Measurements from ENCODE around the gene WFDC2.
"Not testable (repeated sequence)": the region's sequence is repeated elsewhere in the genome, so short reads cannot be mapped to it uniquely, and the experiment has no call there.

Gene WFDC2

GRCh38 chr20:45452238-45452637 lies 17.3 kb upstream of the WFDC2 start:
- DNase-seq (ENCODE audit: low read depth in 2 of 2): no peak

GRCh38 chr20:45452772-45453691 lies 16.5 kb upstream of the WFDC2 start:
- DNase-seq (ENCODE audit: low read depth in 2 of 2): no peak

GRCh38 chr20:45456632-45457031 lies 12.9 kb upstream of the WFDC2 start:
- DNase-seq (ENCODE audit: low read depth in 2 of 2): no peak

GRCh38 chr20:45459606-45460005 lies 9.9 kb upstream of the WFDC2 start:
- no peak for DNase-seq (ENCODE audit: low read depth in 2 of 2)

GRCh38 chr20:45461225-45461624 lies 8.3 kb upstream of the WFDC2 start:
- no peak for DNase-seq (ENCODE audit: low read depth in 2 of 2)

GRCh38 chr20:45462711-45463509 lies 6.6 kb upstream of the WFDC2 start:
- no peak for DNase-seq (ENCODE audit: low read depth in 2 of 2)

- DNase-seq (ENCODE audit: low read depth in 2 of 2): no peak
Observed at GRCh38 chr20:45463709-45464108, 5.8 kb upstream of the WFDC2 start.

- no peak for DNase-seq (ENCODE audit: low read depth in 2 of 2)
Observed at GRCh38 chr20:45465491-45466266, 3.9 kb upstream of the WFDC2 start.

GRCh38 chr20:45467172-45467571 lies 2.4 kb upstream of the WFDC2 start:
- no peak for DNase-seq (ENCODE audit: low read depth in 2 of 2)

GRCh38 chr20:45467861-45468260 lies 1.7 kb upstream of the WFDC2 start:
- no peak for DNase-seq (ENCODE audit: low read depth in 2 of 2)

GRCh38 chr20:45470262-45470931 lies 844 bp downstream of the WFDC2 start:
- no peak for DNase-seq (ENCODE audit: low read depth in 2 of 2)

GRCh38 chr20:45470937-45471336 lies 1.4 kb downstream of the WFDC2 start:
- no peak for DNase-seq (ENCODE audit: low read depth in 2 of 2)

- DNase-seq (ENCODE audit: low read depth in 2 of 2): not testable (repeated sequence)
Observed at GRCh38 chr20:45472286-45472685, 2.7 kb downstream of the WFDC2 start.

- not testable (repeated sequence) for DNase-seq (ENCODE audit: low read depth in 2 of 2)
Observed at GRCh38 chr20:45477530-45478148, 8.1 kb downstream of the WFDC2 start.

GRCh38 chr20:45479822-45480221 lies 10.3 kb downstream of the WFDC2 start:
- DNase-seq (ENCODE audit: low read depth in 2 of 2): no peak

- DNase-seq (ENCODE audit: low read depth in 2 of 2): no peak
Observed at GRCh38 chr20:45484676-45485075, 15.1 kb downstream of the WFDC2 start.

GRCh38 chr20:45485388-45485787 lies 15.8 kb downstream of the WFDC2 start:
- no peak for DNase-seq (ENCODE audit: low read depth in 2 of 2)

- DNase-seq (ENCODE audit: low read depth in 2 of 2): no peak
Observed at GRCh38 chr20:45487231-45487635, 17.7 kb downstream of the WFDC2 start.

- DNase-seq (ENCODE audit: low read depth in 2 of 2): no peak
Observed at GRCh38 chr20:45489083-45489531, 19.6 kb downstream of the WFDC2 start.

GRCh38 chr20:45495501-45495941 lies 26.0 kb downstream of the WFDC2 start:
- DNase-seq (ENCODE audit: low read depth in 2 of 2): no peak

GRCh38 chr20:45496166-45496565 lies 26.6 kb downstream of the WFDC2 start:
- DNase-seq (ENCODE audit: low read depth in 2 of 2): no peak
